ENCODE data around the gene TLL2.

DNA sequence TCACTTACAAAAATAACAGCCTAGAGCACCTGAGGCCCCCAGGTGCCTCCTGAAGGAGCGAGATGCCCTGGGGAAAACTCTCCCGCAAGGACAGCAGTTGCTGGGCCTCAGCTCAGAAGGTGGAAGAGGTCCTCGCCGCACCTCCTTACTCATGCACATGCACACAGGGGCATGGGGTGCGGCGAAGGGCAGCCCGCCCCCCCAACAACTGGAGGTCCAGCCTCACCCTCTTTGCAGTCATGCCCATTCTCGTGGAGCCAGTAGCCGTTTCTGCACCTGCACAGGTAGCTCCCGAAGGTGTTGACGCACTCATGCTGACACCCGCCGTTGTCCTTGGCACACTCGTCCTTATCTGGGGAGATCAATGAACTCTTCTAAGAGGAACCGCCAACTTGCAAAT lies 135.0 kb downstream of the TLL2 start:
- TF ChIP-seq, protein P1, sequence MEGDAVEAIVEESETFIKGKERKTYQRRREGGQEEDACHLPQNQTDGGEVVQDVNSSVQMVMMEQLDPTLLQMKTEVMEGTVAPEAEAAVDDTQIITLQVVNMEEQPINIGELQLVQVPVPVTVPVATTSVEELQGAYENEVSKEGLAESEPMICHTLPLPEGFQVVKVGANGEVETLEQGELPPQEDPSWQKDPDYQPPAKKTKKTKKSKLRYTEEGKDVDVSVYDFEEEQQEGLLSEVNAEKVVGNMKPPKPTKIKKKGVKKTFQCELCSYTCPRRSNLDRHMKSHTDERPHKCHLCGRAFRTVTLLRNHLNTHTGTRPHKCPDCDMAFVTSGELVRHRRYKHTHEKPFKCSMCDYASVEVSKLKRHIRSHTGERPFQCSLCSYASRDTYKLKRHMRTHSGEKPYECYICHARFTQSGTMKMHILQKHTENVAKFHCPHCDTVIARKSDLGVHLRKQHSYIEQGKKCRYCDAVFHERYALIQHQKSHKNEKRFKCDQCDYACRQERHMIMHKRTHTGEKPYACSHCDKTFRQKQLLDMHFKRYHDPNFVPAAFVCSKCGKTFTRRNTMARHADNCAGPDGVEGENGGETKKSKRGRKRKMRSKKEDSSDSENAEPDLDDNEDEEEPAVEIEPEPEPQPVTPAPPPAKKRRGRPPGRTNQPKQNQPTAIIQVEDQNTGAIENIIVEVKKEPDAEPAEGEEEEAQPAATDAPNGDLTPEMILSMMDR (conservative IDR thresholded peaks at IDR 0.05; ENCODE audit: low read depth in 2 of 2), result no peak
- TF ChIP-seq EZH2phosphoT487 (IDR thresholded peaks at IDR 0.05; ENCODE audit: unreplicated experiment), result no peak
- no peak for TF ChIP-seq POLR2AphosphoS5 (IDR thresholded peaks at IDR 0.05; ENCODE audit: low read depth)
- TF ChIP-seq, protein P2, sequence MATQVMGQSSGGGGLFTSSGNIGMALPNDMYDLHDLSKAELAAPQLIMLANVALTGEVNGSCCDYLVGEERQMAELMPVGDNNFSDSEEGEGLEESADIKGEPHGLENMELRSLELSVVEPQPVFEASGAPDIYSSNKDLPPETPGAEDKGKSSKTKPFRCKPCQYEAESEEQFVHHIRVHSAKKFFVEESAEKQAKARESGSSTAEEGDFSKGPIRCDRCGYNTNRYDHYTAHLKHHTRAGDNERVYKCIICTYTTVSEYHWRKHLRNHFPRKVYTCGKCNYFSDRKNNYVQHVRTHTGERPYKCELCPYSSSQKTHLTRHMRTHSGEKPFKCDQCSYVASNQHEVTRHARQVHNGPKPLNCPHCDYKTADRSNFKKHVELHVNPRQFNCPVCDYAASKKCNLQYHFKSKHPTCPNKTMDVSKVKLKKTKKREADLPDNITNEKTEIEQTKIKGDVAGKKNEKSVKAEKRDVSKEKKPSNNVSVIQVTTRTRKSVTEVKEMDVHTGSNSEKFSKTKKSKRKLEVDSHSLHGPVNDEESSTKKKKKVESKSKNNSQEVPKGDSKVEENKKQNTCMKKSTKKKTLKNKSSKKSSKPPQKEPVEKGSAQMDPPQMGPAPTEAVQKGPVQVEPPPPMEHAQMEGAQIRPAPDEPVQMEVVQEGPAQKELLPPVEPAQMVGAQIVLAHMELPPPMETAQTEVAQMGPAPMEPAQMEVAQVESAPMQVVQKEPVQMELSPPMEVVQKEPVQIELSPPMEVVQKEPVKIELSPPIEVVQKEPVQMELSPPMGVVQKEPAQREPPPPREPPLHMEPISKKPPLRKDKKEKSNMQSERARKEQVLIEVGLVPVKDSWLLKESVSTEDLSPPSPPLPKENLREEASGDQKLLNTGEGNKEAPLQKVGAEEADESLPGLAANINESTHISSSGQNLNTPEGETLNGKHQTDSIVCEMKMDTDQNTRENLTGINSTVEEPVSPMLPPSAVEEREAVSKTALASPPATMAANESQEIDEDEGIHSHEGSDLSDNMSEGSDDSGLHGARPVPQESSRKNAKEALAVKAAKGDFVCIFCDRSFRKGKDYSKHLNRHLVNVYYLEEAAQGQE (IDR thresholded peaks at IDR 0.05; ENCODE audit: unreplicated experiment), result no peak
- no peak for TF ChIP-seq JUNB (IDR thresholded peaks at IDR 0.05; ENCODE audit: unreplicated experiment)
